Measurements from ENCODE around the gene IFTAP. TPM values are rescaled to one million over a fixed set of nuclear protein-coding genes. Genes with fewer than 3 reads are reported as not detected.

Gene IFTAP
- total and polyA plus RNA-seq, 2 of the 13 experiments (the other 11 are each of a cell fraction or from before 2014, with no cell fraction given) = 11.3 to 29.4 TPM

DNA sequence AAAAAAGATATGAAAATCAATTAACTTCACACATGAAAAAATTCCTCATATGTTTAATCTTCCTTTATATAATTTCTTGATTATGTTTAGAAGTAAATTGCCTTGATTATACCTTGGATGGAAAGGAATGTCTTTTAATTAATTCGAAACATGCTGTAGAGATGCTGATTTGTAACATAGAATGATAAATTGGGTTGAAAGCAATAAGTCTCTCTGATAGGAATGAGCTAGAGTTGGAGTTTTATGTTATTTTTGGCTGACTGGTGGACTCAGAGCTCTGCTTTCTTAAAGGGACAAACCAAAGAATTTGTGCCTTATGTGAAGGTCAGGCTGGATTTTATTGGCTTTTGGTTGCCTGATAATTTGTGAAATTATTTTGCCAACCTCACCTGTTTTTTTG, 98.4 kb downstream of the IFTAP start (continued):
- TF ChIP-seq ZBTB40 (IDR thresholded peaks at IDR 0.05) = no peak
- TF ChIP-seq ZBTB40 (CRISPR knock-in tag; IDR thresholded peaks at IDR 0.05) = no peak
- no peak for TF ChIP-seq PCBP1 (IDR thresholded peaks at IDR 0.05; ENCODE audit: borderline replicate concordance, low read depth, low read length)
- TF ChIP-seq PCBP2 (optimal IDR thresholded peaks at IDR 0.05; ENCODE audit: low read depth, low read length, poor library complexity, severe bottlenecking) = no peak
- TF ChIP-seq, protein P1, sequence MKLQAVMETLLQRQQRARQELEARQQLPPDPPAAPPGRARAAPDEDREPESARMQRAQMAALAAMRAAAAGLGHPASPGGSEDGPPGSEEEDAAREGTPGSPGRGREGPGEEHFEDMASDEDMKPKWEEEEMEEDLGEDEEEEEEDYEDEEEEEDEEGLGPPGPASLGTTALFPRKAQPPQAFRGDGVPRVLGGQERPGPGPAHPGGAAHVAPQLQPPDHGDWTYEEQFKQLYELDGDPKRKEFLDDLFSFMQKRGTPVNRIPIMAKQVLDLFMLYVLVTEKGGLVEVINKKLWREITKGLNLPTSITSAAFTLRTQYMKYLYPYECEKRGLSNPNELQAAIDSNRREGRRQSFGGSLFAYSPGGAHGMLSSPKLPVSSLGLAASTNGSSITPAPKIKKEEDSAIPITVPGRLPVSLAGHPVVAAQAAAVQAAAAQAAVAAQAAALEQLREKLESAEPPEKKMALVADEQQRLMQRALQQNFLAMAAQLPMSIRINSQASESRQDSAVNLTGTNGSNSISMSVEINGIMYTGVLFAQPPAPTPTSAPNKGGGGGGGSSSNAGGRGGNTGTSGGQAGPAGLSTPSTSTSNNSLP (IDR thresholded peaks at IDR 0.05; ENCODE audit: low read depth, low read length) = no peak
- TF ChIP-seq ZBTB4 (CRISPR knock-in tag; IDR thresholded peaks at IDR 0.05; ENCODE audit: borderline replicate concordance) = no peak
- no peak for TF ChIP-seq SMARCE1 (IDR thresholded peaks at IDR 0.05; ENCODE audit: borderline replicate concordance)
- no peak for TF ChIP-seq GPN1 (CRISPR knock-in tag; IDR thresholded peaks at IDR 0.05; ENCODE audit: borderline replicate concordance)
- TF ChIP-seq ZNF720 (CRISPR knock-in tag; IDR thresholded peaks at IDR 0.05) = no peak
- TF ChIP-seq MAF1 (CRISPR knock-in tag; IDR thresholded peaks at IDR 0.05; ENCODE audit: borderline replicate concordance) = no peak
- TF ChIP-seq CREM (IDR thresholded peaks at IDR 0.05) = no peak
- no peak for TF ChIP-seq CREM (CRISPR knock-in tag; IDR thresholded peaks at IDR 0.05)

All from HepG2 (cell line).